HepG2 (cell line): ENCODE measurements around the gene FOXA3. TPM values are rescaled to one million over a fixed set of nuclear protein-coding genes. Genes with fewer than 3 reads are reported as not detected.

Experiments used
- ARNT ChIP-seq: fragments of 450-650 bp; IDR thresholded peaks from 2 replicates; pipeline ENCODE4 v1.6.1; 2017
- ASH2L ChIP-seq: fragments of 300-600, 200-600 bp; sonication (generic); IDR thresholded peaks from 2 replicates; pipeline ENCODE4 v1.7.0; 2017; ENCODE audit warnings: low read depth, mild to moderate bottlenecking, moderate library complexity, mixed read lengths, low read length; ENCODE audit not compliant: insufficient read length
- FOXA3 ChIP-seq: IDR thresholded peaks from 2 replicates; pipeline ENCODE4 v1.6.1; 2016; ENCODE audit warnings: missing genetic modification reagents, missing compliant biosample characterization
- FOXJ3 ChIP-seq: sonication (generic); formaldehyde crosslinking; IDR thresholded peaks from 2 replicates; pipeline ENCODE4 v1.4.0; 2020; ENCODE audit warnings: missing genetic modification reagents, mild to moderate bottlenecking, borderline replicate concordance
- GZF1 ChIP-seq: sonication (generic); formaldehyde crosslinking; IDR thresholded peaks from 2 replicates; pipeline ENCODE4 v1.5.1; 2020; ENCODE audit warnings: mild to moderate bottlenecking, missing genetic modification reagents
- ISL2 ChIP-seq: sonication (generic); formaldehyde crosslinking; IDR thresholded peaks from 2 replicates; pipeline ENCODE4 v1.5.0; 2020; ENCODE audit warnings: missing genetic modification reagents
- NONO ChIP-seq, 2 experiments: fragments of 450-650 bp in 1 of 2; sonication (generic) in 1 of 2; formaldehyde crosslinking in 1 of 2; IDR thresholded peaks in 1 of 2; conservative IDR thresholded peaks in 1 of 2; 2 replicates each; pipeline versions ENCODE4 v1.6.1 to v1.8.0; 2017 to 2022; ENCODE audit warnings: mild to moderate bottlenecking in 1 of 2, missing genetic modification reagents in 1 of 2, moderate library complexity in 1 of 2
- PPARG ChIP-seq: conservative IDR thresholded peaks from 2 replicates; pipeline ENCODE4 v1.6.1; 2016; ENCODE audit warnings: missing biosample characterization, missing genetic modification reagents
- SMARCE1 ChIP-seq: fragments of 450-650 bp; IDR thresholded peaks from 2 replicates; pipeline ENCODE4 v1.6.1; 2017; ENCODE audit warnings: borderline replicate concordance
- SP2 ChIP-seq: sonication (generic); formaldehyde crosslinking; IDR thresholded peaks from 2 replicates; pipeline ENCODE4 v1.5.1; 2020; ENCODE audit warnings: mild to moderate bottlenecking, missing genetic modification reagents
- ZBTB20 ChIP-seq: sonication (generic); formaldehyde crosslinking; IDR thresholded peaks from 2 replicates; pipeline ENCODE4 v1.8.1; 2023; ENCODE audit warnings: missing genetic modification reagents, low read depth, mild to moderate bottlenecking, borderline replicate concordance
- ZBTB8A ChIP-seq: sonication (generic); formaldehyde crosslinking; IDR thresholded peaks from 2 replicates; pipeline ENCODE4 v1.4.0; 2020; ENCODE audit warnings: mild to moderate bottlenecking, low read depth, missing genetic modification reagents, borderline replicate concordance
- ZFP36 ChIP-seq: fragments of 150-350 bp; IDR thresholded peaks from 2 replicates; pipeline ENCODE4 v1.6.1; 2018; ENCODE audit warnings: borderline replicate concordance, low read length, low read depth; ENCODE audit not compliant: partially characterized antibody
- ZNF224 ChIP-seq: sonication (generic); formaldehyde crosslinking; IDR thresholded peaks from 2 replicates; pipeline ENCODE4 v1.5.0; 2020; ENCODE audit warnings: mild to moderate bottlenecking, missing genetic modification reagents
- polyA plus RNA-seq, 8 experiments: library from polyadenylated mRNA; depleted of rRNA in 3 of 8; stranded (reverse) in 7 of 8; unstranded in 1 of 8; fragments of >200 nt; fragmentation: Illumina TruSeq in 4 of 8; extraction: Trizol in 4 of 8; gene quantifications; 2 replicates each; pipeline versions ENCODE4 v1.2.1 to v1.2.3, GENCODE V29; 2011 to 2016; ENCODE audit warnings: low read depth in 4 of 8, missing spikeins in 1 of 8, mixed read lengths in 1 of 8; ENCODE audit not compliant: insufficient read depth in 1 of 8
- total RNA-seq, 5 experiments: library from RNA; depleted of rRNA; stranded (reverse); fragments of >200 nt; fragmentation: Illumina TruSeq; extraction: Trizol; gene quantifications; 2 replicates each; pipeline ENCODE4 v1.2.3, GENCODE V29; 2016; ENCODE audit warnings: low read depth in 1 of 5
- TF ChIP-seq, protein P1 (sequence below): sonication (generic); formaldehyde crosslinking; IDR thresholded peaks from 2 replicates; pipeline ENCODE4 v1.4.0; 2020; ENCODE audit warnings: missing genetic modification reagents
- TF ChIP-seq, protein P2 (sequence below): sonication (generic); formaldehyde crosslinking; IDR thresholded peaks from one replicate; pipeline ENCODE4 v1.5.1; 2020; ENCODE audit warnings: mild to moderate bottlenecking, missing genetic modification reagents; ENCODE audit errors: not compliant biosample characterization
- TF ChIP-seq, protein P3 (sequence below): IDR thresholded peaks from 2 replicates; pipeline ENCODE4 v1.6.1; 2016; ENCODE audit warnings: missing compliant biosample characterization, missing genetic modification reagents, borderline replicate concordance

The FOXA3 gene
- total and polyA plus RNA-seq, 2 of the 13 experiments (the other 11 are each of a cell fraction or from before 2014, with no cell fraction given) = 29.8 to 47.6 TPM

DNA sequence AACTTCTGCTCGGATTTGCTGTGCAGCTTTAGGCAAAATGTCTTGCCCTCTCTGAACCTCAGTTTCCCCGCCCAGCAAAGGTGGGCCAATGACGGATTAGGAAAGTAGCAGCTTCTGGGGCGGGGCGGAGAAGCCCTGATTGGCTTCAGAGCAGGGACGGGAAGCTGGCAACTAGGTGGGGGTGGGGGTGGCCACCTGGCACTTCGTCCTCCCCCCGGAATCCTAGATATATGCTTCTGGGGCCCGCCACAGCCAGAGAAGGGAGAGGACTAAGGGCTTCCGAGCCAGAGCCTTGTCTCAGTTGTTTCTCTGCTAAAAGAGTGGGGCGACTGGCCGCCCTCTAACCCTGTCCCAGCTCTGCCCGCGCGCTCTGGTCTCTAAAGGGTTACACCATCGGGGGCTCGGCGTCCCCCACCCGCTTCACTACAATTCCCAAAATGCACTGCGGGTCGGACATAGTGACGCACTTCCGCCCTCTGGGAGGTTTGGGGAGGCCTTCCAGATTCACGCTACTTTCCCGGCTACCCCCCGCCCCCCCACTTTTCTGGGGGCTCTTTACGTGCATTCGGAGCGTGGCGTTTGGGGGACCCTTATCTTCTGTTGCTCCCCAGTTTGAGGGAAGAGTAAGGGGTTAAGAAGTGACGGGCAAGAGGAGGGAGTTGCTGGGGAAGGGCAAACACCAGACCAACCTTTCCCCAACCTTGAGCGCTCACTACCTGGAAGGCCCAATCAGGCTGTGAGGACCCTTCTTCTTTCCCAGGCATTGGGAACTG is 22.5 kb downstream of the FOXA3 start (continued):
- peak; percentile 44 for TF ChIP-seq ASH2L
- no peak for TF ChIP-seq ARNT
- TF ChIP-seq, protein P1, sequence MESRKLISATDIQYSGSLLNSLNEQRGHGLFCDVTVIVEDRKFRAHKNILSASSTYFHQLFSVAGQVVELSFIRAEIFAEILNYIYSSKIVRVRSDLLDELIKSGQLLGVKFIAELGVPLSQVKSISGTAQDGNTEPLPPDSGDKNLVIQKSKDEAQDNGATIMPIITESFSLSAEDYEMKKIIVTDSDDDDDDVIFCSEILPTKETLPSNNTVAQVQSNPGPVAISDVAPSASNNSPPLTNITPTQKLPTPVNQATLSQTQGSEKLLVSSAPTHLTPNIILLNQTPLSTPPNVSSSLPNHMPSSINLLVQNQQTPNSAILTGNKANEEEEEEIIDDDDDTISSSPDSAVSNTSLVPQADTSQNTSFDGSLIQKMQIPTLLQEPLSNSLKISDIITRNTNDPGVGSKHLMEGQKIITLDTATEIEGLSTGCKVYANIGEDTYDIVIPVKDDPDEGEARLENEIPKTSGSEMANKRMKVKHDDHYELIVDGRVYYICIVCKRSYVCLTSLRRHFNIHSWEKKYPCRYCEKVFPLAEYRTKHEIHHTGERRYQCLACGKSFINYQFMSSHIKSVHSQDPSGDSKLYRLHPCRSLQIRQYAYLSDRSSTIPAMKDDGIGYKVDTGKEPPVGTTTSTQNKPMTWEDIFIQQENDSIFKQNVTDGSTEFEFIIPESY (CRISPR knock-in tag) = peak; percentile 62
- TF ChIP-seq GZF1 (CRISPR knock-in tag) = no peak
- peak; percentile 37; the same call in 1 of the 2 replicates for TF ChIP-seq FOXA3 (CRISPR knock-in tag)
- TF ChIP-seq ZBTB8A (CRISPR knock-in tag) = no peak
- no peak for TF ChIP-seq NONO (IDR thresholded peaks at IDR 0.05)
- no peak for TF ChIP-seq NONO (CRISPR knock-in tag; conservative IDR thresholded peaks at IDR 0.05)
- no peak for TF ChIP-seq SMARCE1
- TF ChIP-seq ZNF224 (CRISPR knock-in tag) = no peak
- TF ChIP-seq, protein P2, sequence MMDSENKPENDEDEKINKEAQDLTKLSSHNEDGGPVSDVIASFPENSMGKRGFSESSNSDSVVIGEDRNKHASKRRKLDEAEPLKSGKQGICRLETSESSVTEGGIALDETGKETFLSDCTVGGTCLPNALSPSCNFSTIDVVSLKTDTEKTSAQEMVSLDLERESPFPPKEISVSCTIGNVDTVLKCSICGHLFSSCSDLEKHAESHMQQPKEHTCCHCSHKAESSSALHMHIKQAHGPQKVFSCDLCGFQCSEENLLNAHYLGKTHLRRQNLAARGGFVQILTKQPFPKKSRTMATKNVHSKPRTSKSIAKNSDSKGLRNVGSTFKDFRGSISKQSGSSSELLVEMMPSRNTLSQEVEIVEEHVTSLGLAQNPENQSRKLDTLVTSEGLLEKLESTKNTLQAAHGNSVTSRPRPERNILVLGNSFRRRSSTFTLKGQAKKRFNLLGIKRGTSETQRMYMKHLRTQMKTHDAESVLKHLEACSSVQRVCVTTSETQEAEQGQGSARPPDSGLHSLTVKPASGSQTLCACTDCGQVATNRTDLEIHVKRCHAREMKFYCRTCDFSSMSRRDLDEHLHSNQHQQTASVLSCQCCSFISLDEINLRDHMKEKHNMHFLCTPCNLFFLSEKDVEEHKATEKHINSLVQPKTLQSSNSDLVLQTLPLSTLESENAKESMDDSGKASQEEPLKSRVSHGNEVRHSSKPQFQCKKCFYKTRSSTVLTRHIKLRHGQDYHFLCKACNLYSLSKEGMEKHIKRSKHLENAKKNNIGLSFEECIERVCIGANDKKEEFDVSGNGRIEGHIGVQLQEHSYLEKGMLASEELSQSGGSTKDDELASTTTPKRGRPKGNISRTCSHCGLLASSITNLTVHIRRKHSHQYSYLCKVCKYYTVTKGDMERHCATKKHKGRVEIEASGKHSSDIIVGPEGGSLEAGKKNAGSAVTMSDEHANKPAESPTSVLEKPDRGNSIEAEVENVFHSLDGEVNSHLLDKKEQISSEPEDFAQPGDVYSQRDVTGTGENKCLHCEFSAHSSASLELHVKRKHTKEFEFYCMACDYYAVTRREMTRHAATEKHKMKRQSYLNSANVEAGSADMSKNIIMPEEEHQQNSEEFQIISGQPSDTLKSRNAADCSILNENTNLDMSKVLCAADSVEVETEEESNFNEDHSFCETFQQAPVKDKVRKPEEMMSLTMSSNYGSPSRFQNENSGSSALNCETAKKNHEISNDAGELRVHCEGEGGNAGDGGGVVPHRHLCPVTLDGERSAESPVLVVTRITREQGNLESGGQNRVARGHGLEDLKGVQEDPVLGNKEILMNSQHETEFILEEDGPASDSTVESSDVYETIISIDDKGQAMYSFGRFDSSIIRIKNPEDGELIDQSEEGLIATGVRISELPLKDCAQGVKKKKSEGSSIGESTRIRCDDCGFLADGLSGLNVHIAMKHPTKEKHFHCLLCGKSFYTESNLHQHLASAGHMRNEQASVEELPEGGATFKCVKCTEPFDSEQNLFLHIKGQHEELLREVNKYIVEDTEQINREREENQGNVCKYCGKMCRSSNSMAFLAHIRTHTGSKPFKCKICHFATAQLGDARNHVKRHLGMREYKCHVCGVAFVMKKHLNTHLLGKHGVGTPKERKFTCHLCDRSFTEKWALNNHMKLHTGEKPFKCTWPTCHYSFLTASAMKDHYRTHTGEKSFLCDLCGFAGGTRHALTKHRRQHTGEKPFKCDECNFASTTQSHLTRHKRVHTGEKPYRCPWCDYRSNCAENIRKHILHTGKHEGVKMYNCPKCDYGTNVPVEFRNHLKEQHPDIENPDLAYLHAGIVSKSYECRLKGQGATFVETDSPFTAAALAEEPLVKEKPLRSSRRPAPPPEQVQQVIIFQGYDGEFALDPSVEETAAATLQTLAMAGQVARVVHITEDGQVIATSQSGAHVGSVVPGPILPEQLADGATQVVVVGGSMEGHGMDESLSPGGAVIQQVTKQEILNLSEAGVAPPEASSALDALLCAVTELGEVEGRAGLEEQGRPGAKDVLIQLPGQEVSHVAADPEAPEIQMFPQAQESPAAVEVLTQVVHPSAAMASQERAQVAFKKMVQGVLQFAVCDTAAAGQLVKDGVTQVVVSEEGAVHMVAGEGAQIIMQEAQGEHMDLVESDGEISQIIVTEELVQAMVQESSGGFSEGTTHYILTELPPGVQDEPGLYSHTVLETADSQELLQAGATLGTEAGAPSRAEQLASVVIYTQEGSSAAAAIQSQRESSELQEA (CRISPR knock-in tag) = no peak
- 0 out of 2 replicates have a peak, but pooled peaks have one; percentile 30 for TF ChIP-seq ZBTB20 (CRISPR knock-in tag)
- peak; percentile 58; the same call in 1 of the 2 replicates for TF ChIP-seq ISL2
- peak; percentile 16; the same call in 1 of the 2 replicates for TF ChIP-seq SP2 (CRISPR knock-in tag)
- TF ChIP-seq, protein P3, sequence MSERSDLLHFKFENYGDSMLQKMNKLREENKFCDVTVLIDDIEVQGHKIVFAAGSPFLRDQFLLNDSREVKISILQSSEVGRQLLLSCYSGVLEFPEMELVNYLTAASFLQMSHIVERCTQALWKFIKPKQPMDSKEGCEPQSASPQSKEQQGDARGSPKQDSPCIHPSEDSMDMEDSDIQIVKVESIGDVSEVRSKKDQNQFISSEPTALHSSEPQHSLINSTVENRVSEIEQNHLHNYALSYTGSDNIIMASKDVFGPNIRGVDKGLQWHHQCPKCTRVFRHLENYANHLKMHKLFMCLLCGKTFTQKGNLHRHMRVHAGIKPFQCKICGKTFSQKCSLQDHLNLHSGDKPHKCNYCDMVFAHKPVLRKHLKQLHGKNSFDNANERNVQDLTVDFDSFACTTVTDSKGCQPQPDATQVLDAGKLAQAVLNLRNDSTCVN (CRISPR knock-in tag) = 0 out of 2 replicates have a peak, but pooled peaks have one; percentile 48
- TF ChIP-seq ZFP36 = peak; percentile 88
- TF ChIP-seq FOXJ3 (CRISPR knock-in tag) = peak; percentile 14; the same call in 1 of the 2 replicates
- peak; percentile 35; the same call in 1 of the 2 replicates for TF ChIP-seq PPARG (CRISPR knock-in tag)
